ENCODE data around the gene KIF16B. TPM values are rescaled to one million over a fixed set of nuclear protein-coding genes. Genes with fewer than 3 reads are reported as not detected.
"Not testable (repeated sequence)": the region's sequence is repeated elsewhere in the genome, so short reads cannot be mapped to it uniquely, and the experiment has no call there.

KIF16B gene
- total RNA-seq, 1 donor from 2014 or later = 27.0 TPM

GRCh38 chr20:16520154-16520553 is 53.1 kb downstream of the KIF16B start:
- TF ChIP-seq CTCF (IDR thresholded peaks at IDR 0.05; ENCODE audit: partially characterized antibody, unreplicated experiment) = no peak
- Mint-ChIP-seq H3K4me3 (ENCODE audit: unreplicated experiment) (no peak overlapping the region), H3K4me1 (ENCODE audit: low read depth, unreplicated experiment) (peaks cover 38% of the 10 kb centered on the region), H3K27me3 (ENCODE audit: unreplicated experiment) (peaks cover 3% of the 10 kb centered on the region), H3K36me3 (ENCODE audit: unreplicated experiment) (peaks cover under 1% of the 10 kb centered on the region), H3K9me3 (ENCODE audit: unreplicated experiment) (peaks cover 3% of the 10 kb centered on the region), H3K27ac (ENCODE audit: unreplicated experiment) (no peak overlapping the region)
- no peak for DNase-seq

GRCh38 chr20:16519673-16520072 is 53.6 kb downstream of the KIF16B start:
- H3K9me3 Mint-ChIP-seq (ENCODE audit: unreplicated experiment); DNase-seq; H3K36me3 Mint-ChIP-seq (ENCODE audit: unreplicated experiment); H3K4me3 Mint-ChIP-seq (ENCODE audit: unreplicated experiment); H3K27me3 Mint-ChIP-seq (ENCODE audit: unreplicated experiment): not testable (repeated sequence)
- Mint-ChIP-seq H3K27ac (ENCODE audit: unreplicated experiment) (peak overlapping the region; percentile 28), H3K4me1 (ENCODE audit: low read depth, unreplicated experiment) (peaks cover 38% of the 10 kb centered on the region)

- peaks cover 38% of the 10 kb centered on the region for H3K4me1 Mint-ChIP-seq (ENCODE audit: low read depth, unreplicated experiment)
- H3K27me3 Mint-ChIP-seq (ENCODE audit: unreplicated experiment) = peaks cover 3% of the 10 kb centered on the region
- TF ChIP-seq CTCF (IDR thresholded peaks at IDR 0.05; ENCODE audit: partially characterized antibody, unreplicated experiment) = no peak
- no peaks in the 10 kb centered on the region for H3K36me3 Mint-ChIP-seq (ENCODE audit: unreplicated experiment)
- peaks cover 3% of the 10 kb centered on the region for H3K9me3 Mint-ChIP-seq (ENCODE audit: unreplicated experiment)
- no peak overlapping the region for H3K4me3 Mint-ChIP-seq (ENCODE audit: unreplicated experiment)
- DNase-seq = no peak
- H3K27ac Mint-ChIP-seq (ENCODE audit: unreplicated experiment) = peak overlapping the region; percentile 15
Observed at GRCh38 chr20:16518784-16519084, 54.5 kb downstream of the KIF16B start.

- Mint-ChIP-seq H3K36me3 (ENCODE audit: unreplicated experiment) (no peaks in the 10 kb centered on the region), H3K27ac (ENCODE audit: unreplicated experiment) (peak overlapping the region; percentile 29), H3K27me3 (ENCODE audit: unreplicated experiment) (peaks cover 3% of the 10 kb centered on the region), H3K4me1 (ENCODE audit: low read depth, unreplicated experiment) (peaks cover 38% of the 10 kb centered on the region), H3K9me3 (ENCODE audit: unreplicated experiment) (peaks cover 3% of the 10 kb centered on the region), H3K4me3 (ENCODE audit: unreplicated experiment) (no peak overlapping the region)
- TF ChIP-seq CTCF (IDR thresholded peaks at IDR 0.05; ENCODE audit: partially characterized antibody, unreplicated experiment) = peak; percentile 69
- DNase-seq = peak; percentile 52
Observed at GRCh38 chr20:16517946-16518783, 55.1 kb downstream of the KIF16B start.

GRCh38 chr20:16516794-16517193 is 56.5 kb downstream of the KIF16B start:
- H3K27me3 Mint-ChIP-seq (ENCODE audit: unreplicated experiment) = peaks cover 1% of the 10 kb centered on the region
- no peak for DNase-seq
- no peak overlapping the region for H3K4me3 Mint-ChIP-seq (ENCODE audit: unreplicated experiment)
- no peak for TF ChIP-seq CTCF (IDR thresholded peaks at IDR 0.05; ENCODE audit: partially characterized antibody, unreplicated experiment)
- H3K36me3 Mint-ChIP-seq (ENCODE audit: unreplicated experiment) = no peaks in the 10 kb centered on the region
- H3K27ac Mint-ChIP-seq (ENCODE audit: unreplicated experiment) = peak overlapping the region; percentile 31
- H3K9me3 Mint-ChIP-seq (ENCODE audit: unreplicated experiment) = peaks cover 3% of the 10 kb centered on the region
- peaks cover 38% of the 10 kb centered on the region for H3K4me1 Mint-ChIP-seq (ENCODE audit: low read depth, unreplicated experiment)
